Germinal center (tissue), 1 donor: ENCODE results near the gene PYY.
"Not testable (repeated sequence)": the region's sequence is repeated elsewhere in the genome, so short reads cannot be mapped to it uniquely, and the experiment has no call there.

Source experiments
- DNase-seq: peaks from one replicate; pipeline ENCODE4 v3.0.0; 2012; ENCODE audit warnings: mixed read lengths, low spot score

PYY gene

GRCh38 chr17:43953746-43954145 is at the start of gene PYY:
TSS of gene PYY (minus strand) at chr17:43953940. CDS start at chr17:43953483, 457 bp downstream.
- DNase-seq: no peak

GRCh38 chr17:44002141-44002848 is 48.6 kb upstream of the PYY start:
- no peak for DNase-seq

- no peak for DNase-seq
Measured at GRCh38 chr17:44001461-44001920, 47.8 kb upstream of the PYY start.

GRCh38 chr17:44000871-44001460 is 47.2 kb upstream of the PYY start:
- DNase-seq: no peak

- DNase-seq: no peak
Measured at GRCh38 chr17:44000141-44000860, 46.6 kb upstream of the PYY start.

- no peak for DNase-seq
Measured at GRCh38 chr17:43999024-43999423, 45.3 kb upstream of the PYY start.

- DNase-seq: no peak
Measured at GRCh38 chr17:43998552-43998951, 44.8 kb upstream of the PYY start.

GRCh38 chr17:43997180-43997579 is 43.4 kb upstream of the PYY start:
- not testable (repeated sequence) for DNase-seq

- no peak for DNase-seq
Measured at GRCh38 chr17:43995150-43995471, 41.4 kb upstream of the PYY start.

- peak; percentile 64 for DNase-seq
Measured at GRCh38 chr17:43994272-43995149, 40.8 kb upstream of the PYY start.

- DNase-seq: no peak
Measured at GRCh38 chr17:43992641-43993040, 38.9 kb upstream of the PYY start.

GRCh38 chr17:43988301-43988700 is 34.6 kb upstream of the PYY start:
- DNase-seq: no peak

GRCh38 chr17:43987131-43988021 is 33.6 kb upstream of the PYY start:
- no peak for DNase-seq

GRCh38 chr17:43986225-43986981 is 32.7 kb upstream of the PYY start:
- no peak for DNase-seq

- DNase-seq: no peak
Measured at GRCh38 chr17:43984521-43984920, 30.8 kb upstream of the PYY start.

- DNase-seq: no peak
Measured at GRCh38 chr17:43983515-43984411, 30.0 kb upstream of the PYY start.

- no peak for DNase-seq
Measured at GRCh38 chr17:43983196-43983514, 29.4 kb upstream of the PYY start.

- DNase-seq: no peak
Measured at GRCh38 chr17:43982171-43982570, 28.4 kb upstream of the PYY start.

GRCh38 chr17:43979671-43980070 is 25.9 kb upstream of the PYY start:
- DNase-seq: no peak

GRCh38 chr17:43979011-43979410 is 25.3 kb upstream of the PYY start:
- no peak for DNase-seq
